HepG2 (cell line): ENCODE measurements around the gene CBX2. TPM values are rescaled to one million over a fixed set of nuclear protein-coding genes. Genes with fewer than 3 reads are reported as not detected.

ENCODE experiments used
- ATAC-seq: fragments of 200-7000 bp; cut with Tn5 transposase; 3 replicates; pipeline ENCODE4 v1.9.1; 2020; ENCODE audit warnings: mild to moderate bottlenecking, moderate library complexity
- BruUV-seq: library from RNA; stranded (reverse); fragments of 400-500 nt; replicated peaks from 2 replicates; lab custom pipeline; 2021; lab: Mats Ljungman, UMichigan
- CTCF ChIA-PET: fragments of 300-600 bp; formaldehyde crosslinking; extraction: SDS; loops from one replicate; lab custom pipeline; 2021; ENCODE audit warnings: low total read pairs, inconsistent platforms, low intra/inter-chr PET ratio; lab: Yijun Ruan, JAX
- POLR2A ChIA-PET: fragments of 350-600 bp; sonication (Branson Sonifier 250); formaldehyde crosslinking; loops from one replicate; lab custom pipeline; 2020; ENCODE audit warnings: antibody characterized with exemption, inconsistent platforms; lab: Yijun Ruan, JAX
- DNase-seq: peaks from one replicate; pipeline ENCODE4 v3.0.0-alpha.2; 2015; ENCODE audit warnings: low spot score
- FAIRE-seq: peaks from 3 replicates; lab custom pipeline; 2011; peaks lifted over from hg19 to GRCh38; lab: Jason Lieb, UNC
- H2AFZ ChIP-seq: one replicate; pipeline ENCODE4 v1.6.1; 2011; ENCODE audit warnings: low read length, inconsistent platforms
- H3K27ac ChIP-seq: fragments of 300-600 bp; 3 replicates; pipeline ENCODE4 v1.8.0; 2011; ENCODE audit warnings: mixed run types, mild to moderate bottlenecking, mixed read lengths, low read length, inconsistent platforms; ENCODE audit not compliant: insufficient read depth; ENCODE audit errors: extremely low read length
- H3K27me3 ChIP-seq, 2 experiments: fragments of 200-600 bp in 1 of 2; 2 replicates in 1 of 2; 3 replicates in 1 of 2; pipeline versions ENCODE4 v1.6.0 to v1.8.0; 2011; ENCODE audit warnings: low read length in 2 of 2, mild to moderate bottlenecking in 2 of 2, moderate library complexity in 2 of 2, inconsistent platforms in 1 of 2; ENCODE audit not compliant: insufficient read depth in 2 of 2, control insufficient read depth in 1 of 2
- H3K36me3 ChIP-seq, 2 experiments: fragments of 200-600 bp in 1 of 2; replicated peaks in 1 of 2; 2 replicates in 1 of 2; 3 replicates in 1 of 2; pipeline versions ENCODE4 v1.5.1 to v1.8.0; 2011; ENCODE audit warnings: low read length in 2 of 2, inconsistent platforms in 1 of 2; ENCODE audit not compliant: insufficient read depth in 2 of 2, control insufficient read depth in 1 of 2
- H3K4me1 ChIP-seq: 2 replicates; pipeline ENCODE4 v1.5.1; 2012; ENCODE audit warnings: low read length, inconsistent platforms; ENCODE audit not compliant: insufficient read depth
- H3K4me2 ChIP-seq: 2 replicates; pipeline ENCODE4 v1.6.0; 2011; ENCODE audit warnings: low read depth, low read length, inconsistent platforms
- H3K4me3 ChIP-seq, 3 experiments: fragments of 200-600 bp in 1 of 3; sonication (generic), shearing (Covaris generic) in 1 of 3; replicated peaks in 1 of 3; 2 replicates each; pipeline ENCODE4 v1.5.1; 2011 to 2016; ENCODE audit warnings: low read length in 3 of 3, inconsistent platforms in 2 of 3, low read depth in 2 of 3, mild to moderate bottlenecking in 2 of 3, control low read depth in 1 of 3, mixed read lengths in 1 of 3; ENCODE audit not compliant: insufficient read depth in 1 of 3
- H3K79me2 ChIP-seq: one replicate; pipeline ENCODE4 v1.6.1; 2011; ENCODE audit warnings: low read length, inconsistent platforms; ENCODE audit not compliant: insufficient read depth
- H3K9ac ChIP-seq: 2 replicates; pipeline ENCODE4 v1.6.0; 2011; ENCODE audit warnings: mild to moderate bottlenecking, low read depth, low read length, inconsistent platforms; ENCODE audit not compliant: insufficient read depth
- H3K9me3 ChIP-seq: 2 replicates; pipeline ENCODE4 v1.5.1; 2012; ENCODE audit warnings: mild to moderate bottlenecking, low read length
- H4K20me1 ChIP-seq: 2 replicates; pipeline ENCODE4 v1.6.0; 2011; ENCODE audit warnings: inconsistent platforms, mild to moderate bottlenecking, low read length, moderate library complexity; ENCODE audit not compliant: insufficient read depth
- AGO2 ChIP-seq: fragments of 200-400 bp; formaldehyde crosslinking; optimal IDR thresholded peaks from 2 replicates; pipeline ENCODE3; 2017; ENCODE audit warnings: mild to moderate bottlenecking, low read depth, low read length, moderate library complexity
- HHEX ChIP-seq: IDR thresholded peaks from 2 replicates; pipeline ENCODE4 v1.6.1; 2016; ENCODE audit warnings: control low read depth
- POLR2G ChIP-seq: fragments of 200-400 bp; formaldehyde crosslinking; IDR thresholded peaks from 2 replicates; pipeline ENCODE4 v1.6.1; 2018; ENCODE audit warnings: mild to moderate bottlenecking, low read depth, low read length, moderate library complexity
- RBFOX2 ChIP-seq: fragments of 200-400 bp; formaldehyde crosslinking; IDR thresholded peaks from 2 replicates; pipeline ENCODE4 v1.6.1; 2017; ENCODE audit warnings: low read depth, mild to moderate bottlenecking, low read length
- RBM22 ChIP-seq: fragments of 200-400 bp; formaldehyde crosslinking; optimal IDR thresholded peaks from 2 replicates; pipeline ENCODE3; 2017; ENCODE audit warnings: mild to moderate bottlenecking, low read length, moderate library complexity
- SAFB2 ChIP-seq: sonication (generic); formaldehyde crosslinking; IDR thresholded peaks from 2 replicates; pipeline ENCODE4 v1.5.1; 2020; ENCODE audit warnings: missing genetic modification reagents, low read depth, mild to moderate bottlenecking, borderline replicate concordance
- SOX5 ChIP-seq: IDR thresholded peaks from 2 replicates; pipeline ENCODE4 v1.6.1; 2016; ENCODE audit warnings: borderline replicate concordance
- ZBTB38 ChIP-seq: sonication (generic); formaldehyde crosslinking; IDR thresholded peaks from 2 replicates; pipeline ENCODE4 v1.5.1; 2020; ENCODE audit warnings: mild to moderate bottlenecking, missing genetic modification reagents
- ZC3H13 ChIP-seq: sonication (generic); formaldehyde crosslinking; IDR thresholded peaks from 2 replicates; pipeline ENCODE4 v1.8.1; 2023; ENCODE audit warnings: mild to moderate bottlenecking, missing genetic modification reagents, moderate library complexity
- ZNF263 ChIP-seq: sonication (generic); formaldehyde crosslinking; IDR thresholded peaks from 2 replicates; pipeline ENCODE4 v1.4.0; 2020; ENCODE audit warnings: missing genetic modification reagents
- ZNF547 ChIP-seq: sonication (generic); formaldehyde crosslinking; IDR thresholded peaks from 2 replicates; pipeline ENCODE4 v1.5.1; 2020; ENCODE audit warnings: mild to moderate bottlenecking, missing genetic modification reagents
- ZNF776 ChIP-seq: sonication (generic); formaldehyde crosslinking; IDR thresholded peaks from 2 replicates; pipeline ENCODE4 v1.4.0; 2020; ENCODE audit warnings: mild to moderate bottlenecking, missing genetic modification reagents
- WGBS: methylation state at CpG from one replicate; pipeline ENCODE4 v1.1.6; 2017; ENCODE audit warnings: low lambda C conversion rate; 5-methylcytosine and 5-hydroxymethylcytosine counted together
- in situ Hi-C: cut with HindIII; loops from 2 replicates; pipeline ENCODE4 v1.10.0; 2017; ENCODE audit warnings: low pct_unique_long_range_greater_than_20kb; ENCODE audit not compliant: extremely low pct_ligation_motif_present
- intact Hi-C: fragments of 100-400 bp; cut with micrococcal nuclease; formaldehyde crosslinking; loops from one replicate; pipeline ENCODE4 v1.10.0; 2022; ENCODE audit not compliant: unreplicated experiment
- polyA plus RNA-seq, 8 experiments: library from polyadenylated mRNA; depleted of rRNA in 3 of 8; stranded (reverse) in 7 of 8; unstranded in 1 of 8; fragments of >200 nt; fragmentation: Illumina TruSeq in 4 of 8; extraction: Trizol in 4 of 8; gene quantifications; 2 replicates each; pipeline versions ENCODE4 v1.2.1 to v1.2.3, GENCODE V29; 2011 to 2016; ENCODE audit warnings: low read depth in 4 of 8, missing spikeins in 1 of 8, mixed read lengths in 1 of 8; ENCODE audit not compliant: insufficient read depth in 1 of 8
- total RNA-seq, 5 experiments: library from RNA; depleted of rRNA; stranded (reverse); fragments of >200 nt; fragmentation: Illumina TruSeq; extraction: Trizol; gene quantifications; 2 replicates each; pipeline ENCODE4 v1.2.3, GENCODE V29; 2016; ENCODE audit warnings: low read depth in 1 of 5
- TF ChIP-seq, protein P1 (sequence below): IDR thresholded peaks from 2 replicates; pipeline ENCODE4 v1.6.1; 2016; ENCODE audit warnings: low read depth, missing genetic modification reagents, missing compliant biosample characterization
- TF ChIP-seq, protein P2 (sequence below): sonication (generic); formaldehyde crosslinking; IDR thresholded peaks from 2 replicates; pipeline ENCODE4 v1.4.0; 2020; ENCODE audit warnings: missing genetic modification reagents

CBX2 gene
- total and polyA plus RNA-seq, 2 of the 13 experiments (the other 11 are each of a cell fraction or from before 2014, with no cell fraction given), result 14.5 to 31.1 TPM

DNA sequence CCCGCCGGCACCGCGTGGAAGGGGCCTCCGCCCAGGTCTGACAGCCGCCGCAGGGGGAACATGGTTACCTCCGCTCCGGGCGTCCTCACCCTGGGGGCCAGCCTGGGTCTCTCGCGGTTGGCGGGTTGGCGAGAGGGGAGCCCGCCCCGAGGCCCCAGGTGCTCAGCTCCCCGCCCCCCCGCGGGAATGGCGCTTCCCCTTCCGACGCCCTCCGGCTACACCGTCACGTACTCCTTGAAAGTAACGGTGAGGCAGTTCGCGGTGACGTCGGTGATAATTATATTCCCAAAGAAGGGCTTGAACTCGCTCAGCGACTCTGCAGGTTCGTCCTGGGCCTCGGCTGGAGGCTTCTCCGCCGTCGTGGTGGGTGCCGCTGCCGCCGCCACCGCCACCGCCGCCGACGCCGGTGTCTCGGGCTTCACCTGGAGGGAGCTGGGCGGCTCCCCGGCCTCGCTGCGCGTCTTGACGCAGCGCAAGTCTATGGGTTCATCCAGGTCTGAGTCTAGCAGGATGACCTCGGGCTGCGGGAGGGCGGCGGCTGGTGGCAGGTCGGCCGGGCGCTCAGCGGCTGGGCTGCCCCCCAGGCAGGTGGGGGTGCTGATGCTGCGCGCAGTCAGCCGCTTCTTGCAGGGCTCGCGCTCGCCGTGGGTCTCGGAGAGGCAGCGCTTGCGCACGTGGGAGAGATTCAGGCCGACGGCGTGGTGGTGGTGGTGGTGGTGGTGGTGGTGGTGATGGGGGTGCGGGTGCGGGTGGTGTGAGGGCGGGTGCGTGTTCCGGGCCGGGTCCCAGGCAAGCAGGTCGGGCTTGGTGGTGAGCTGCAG is 56.0 kb downstream of the CBX2 start:
- no peaks in the 10 kb centered on the region for H3K9me3 ChIP-seq
- H3K27me3 ChIP-seq, result no peaks in the 10 kb centered on the region; a peak in 2 of 5 replicates
- peak overlapping the region; percentile 88 for H3K4me2 ChIP-seq
- H3K4me1 ChIP-seq, result peaks cover 71% of the 10 kb centered on the region
- H3K79me2 ChIP-seq, result peaks cover 39% of the 10 kb centered on the region
- WGBS, result 97% methylated on average over 58 of the region's 83 CpGs
- H3K9ac ChIP-seq, result no peak overlapping the region
- DNase-seq (no peak), FAIRE-seq (no peak), ATAC-seq (no peak)
- peaks cover 11 to 12% of the 10 kb centered on the region in 2 experiments for H3K36me3 ChIP-seq
- no TSS peak for BruUV-seq
- POLR2A ChIA-PET, result interaction anchor here (1.0 to 11.1 kb wide), 5 partner anchors 9 to 155 kb away, joined by 4 to 274 read pairs (median 18); partner anchors contain the start of gene CBX8
- H3K27ac ChIP-seq, result peak overlapping the region; percentile 82
- peaks cover 44% of the 10 kb centered on the region for H4K20me1 ChIP-seq
- H2AFZ ChIP-seq, result no peak overlapping the region
- in situ Hi-C loops, result no loop called here
- intact Hi-C loops, result loop anchor here (10.0 kb wide), 2 partner anchors 81 to 89 kb away; no protein-coding TSS in a partner anchor
- H3K4me3 ChIP-seq, result peak overlapping the region in 2 of 3 experiments; percentile 17 to 79; a peak in 3 of 6 replicates
- CTCF ChIA-PET, result interaction anchor here (1.1 to 2.1 kb wide), 4 partner anchors 22 to 44 kb away, joined by 3 to 12 read pairs (median 6); no protein-coding TSS in a partner anchor
- peak; percentile 30; the same call in 1 of the 2 replicates for TF ChIP-seq POLR2G
- peak; percentile 76 for TF ChIP-seq ZC3H13 (CRISPR knock-in tag)
- no peak for TF ChIP-seq ZNF547
- TF ChIP-seq ZNF776 (CRISPR knock-in tag), result peak; percentile 33; the same call in 1 of the 2 replicates
- TF ChIP-seq ZNF263 (CRISPR knock-in tag), result no peak
- peak; percentile 19 for TF ChIP-seq RBM22
- peak; percentile 98 for TF ChIP-seq ZBTB38
- peak; percentile 90 for TF ChIP-seq RBFOX2
- peak; percentile 91 for TF ChIP-seq AGO2
- no peak for TF ChIP-seq HHEX
- no peak for TF ChIP-seq SOX5 (CRISPR knock-in tag)
- peak; percentile 36; the same call in 1 of the 2 replicates for TF ChIP-seq SAFB2 (CRISPR knock-in tag)
- TF ChIP-seq, protein P1, sequence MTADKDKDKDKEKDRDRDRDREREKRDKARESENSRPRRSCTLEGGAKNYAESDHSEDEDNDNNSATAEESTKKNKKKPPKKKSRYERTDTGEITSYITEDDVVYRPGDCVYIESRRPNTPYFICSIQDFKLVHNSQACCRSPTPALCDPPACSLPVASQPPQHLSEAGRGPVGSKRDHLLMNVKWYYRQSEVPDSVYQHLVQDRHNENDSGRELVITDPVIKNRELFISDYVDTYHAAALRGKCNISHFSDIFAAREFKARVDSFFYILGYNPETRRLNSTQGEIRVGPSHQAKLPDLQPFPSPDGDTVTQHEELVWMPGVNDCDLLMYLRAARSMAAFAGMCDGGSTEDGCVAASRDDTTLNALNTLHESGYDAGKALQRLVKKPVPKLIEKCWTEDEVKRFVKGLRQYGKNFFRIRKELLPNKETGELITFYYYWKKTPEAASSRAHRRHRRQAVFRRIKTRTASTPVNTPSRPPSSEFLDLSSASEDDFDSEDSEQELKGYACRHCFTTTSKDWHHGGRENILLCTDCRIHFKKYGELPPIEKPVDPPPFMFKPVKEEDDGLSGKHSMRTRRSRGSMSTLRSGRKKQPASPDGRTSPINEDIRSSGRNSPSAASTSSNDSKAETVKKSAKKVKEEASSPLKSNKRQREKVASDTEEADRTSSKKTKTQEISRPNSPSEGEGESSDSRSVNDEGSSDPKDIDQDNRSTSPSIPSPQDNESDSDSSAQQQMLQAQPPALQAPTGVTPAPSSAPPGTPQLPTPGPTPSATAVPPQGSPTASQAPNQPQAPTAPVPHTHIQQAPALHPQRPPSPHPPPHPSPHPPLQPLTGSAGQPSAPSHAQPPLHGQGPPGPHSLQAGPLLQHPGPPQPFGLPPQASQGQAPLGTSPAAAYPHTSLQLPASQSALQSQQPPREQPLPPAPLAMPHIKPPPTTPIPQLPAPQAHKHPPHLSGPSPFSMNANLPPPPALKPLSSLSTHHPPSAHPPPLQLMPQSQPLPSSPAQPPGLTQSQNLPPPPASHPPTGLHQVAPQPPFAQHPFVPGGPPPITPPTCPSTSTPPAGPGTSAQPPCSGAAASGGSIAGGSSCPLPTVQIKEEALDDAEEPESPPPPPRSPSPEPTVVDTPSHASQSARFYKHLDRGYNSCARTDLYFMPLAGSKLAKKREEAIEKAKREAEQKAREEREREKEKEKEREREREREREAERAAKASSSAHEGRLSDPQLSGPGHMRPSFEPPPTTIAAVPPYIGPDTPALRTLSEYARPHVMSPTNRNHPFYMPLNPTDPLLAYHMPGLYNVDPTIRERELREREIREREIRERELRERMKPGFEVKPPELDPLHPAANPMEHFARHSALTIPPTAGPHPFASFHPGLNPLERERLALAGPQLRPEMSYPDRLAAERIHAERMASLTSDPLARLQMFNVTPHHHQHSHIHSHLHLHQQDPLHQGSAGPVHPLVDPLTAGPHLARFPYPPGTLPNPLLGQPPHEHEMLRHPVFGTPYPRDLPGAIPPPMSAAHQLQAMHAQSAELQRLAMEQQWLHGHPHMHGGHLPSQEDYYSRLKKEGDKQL, result no peak
- TF ChIP-seq, protein P2, sequence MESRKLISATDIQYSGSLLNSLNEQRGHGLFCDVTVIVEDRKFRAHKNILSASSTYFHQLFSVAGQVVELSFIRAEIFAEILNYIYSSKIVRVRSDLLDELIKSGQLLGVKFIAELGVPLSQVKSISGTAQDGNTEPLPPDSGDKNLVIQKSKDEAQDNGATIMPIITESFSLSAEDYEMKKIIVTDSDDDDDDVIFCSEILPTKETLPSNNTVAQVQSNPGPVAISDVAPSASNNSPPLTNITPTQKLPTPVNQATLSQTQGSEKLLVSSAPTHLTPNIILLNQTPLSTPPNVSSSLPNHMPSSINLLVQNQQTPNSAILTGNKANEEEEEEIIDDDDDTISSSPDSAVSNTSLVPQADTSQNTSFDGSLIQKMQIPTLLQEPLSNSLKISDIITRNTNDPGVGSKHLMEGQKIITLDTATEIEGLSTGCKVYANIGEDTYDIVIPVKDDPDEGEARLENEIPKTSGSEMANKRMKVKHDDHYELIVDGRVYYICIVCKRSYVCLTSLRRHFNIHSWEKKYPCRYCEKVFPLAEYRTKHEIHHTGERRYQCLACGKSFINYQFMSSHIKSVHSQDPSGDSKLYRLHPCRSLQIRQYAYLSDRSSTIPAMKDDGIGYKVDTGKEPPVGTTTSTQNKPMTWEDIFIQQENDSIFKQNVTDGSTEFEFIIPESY (CRISPR knock-in tag), result peak; percentile 90
